Measurements from ENCODE around the gene LINC00632.

DNA sequence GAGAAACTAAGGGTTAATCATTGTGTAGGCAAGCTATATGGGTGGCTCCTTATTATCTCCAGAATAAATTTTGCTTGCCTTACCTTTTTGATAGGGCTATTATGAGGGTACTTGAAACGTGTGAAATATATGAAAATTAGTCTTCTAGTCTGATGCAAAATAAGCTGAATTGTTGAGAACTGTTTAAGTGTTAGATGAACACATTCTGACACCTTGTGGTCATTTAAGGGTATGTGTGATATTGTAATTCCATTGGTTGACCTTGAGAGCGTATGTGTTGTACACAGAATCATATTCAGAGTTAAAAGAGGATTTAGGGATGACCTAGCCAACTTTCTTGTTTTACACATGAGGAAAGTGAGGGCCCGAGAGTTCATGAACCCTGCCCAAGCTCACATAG lies 44.6 kb upstream of the LINC00632 start:
- TF ChIP-seq, protein P1, sequence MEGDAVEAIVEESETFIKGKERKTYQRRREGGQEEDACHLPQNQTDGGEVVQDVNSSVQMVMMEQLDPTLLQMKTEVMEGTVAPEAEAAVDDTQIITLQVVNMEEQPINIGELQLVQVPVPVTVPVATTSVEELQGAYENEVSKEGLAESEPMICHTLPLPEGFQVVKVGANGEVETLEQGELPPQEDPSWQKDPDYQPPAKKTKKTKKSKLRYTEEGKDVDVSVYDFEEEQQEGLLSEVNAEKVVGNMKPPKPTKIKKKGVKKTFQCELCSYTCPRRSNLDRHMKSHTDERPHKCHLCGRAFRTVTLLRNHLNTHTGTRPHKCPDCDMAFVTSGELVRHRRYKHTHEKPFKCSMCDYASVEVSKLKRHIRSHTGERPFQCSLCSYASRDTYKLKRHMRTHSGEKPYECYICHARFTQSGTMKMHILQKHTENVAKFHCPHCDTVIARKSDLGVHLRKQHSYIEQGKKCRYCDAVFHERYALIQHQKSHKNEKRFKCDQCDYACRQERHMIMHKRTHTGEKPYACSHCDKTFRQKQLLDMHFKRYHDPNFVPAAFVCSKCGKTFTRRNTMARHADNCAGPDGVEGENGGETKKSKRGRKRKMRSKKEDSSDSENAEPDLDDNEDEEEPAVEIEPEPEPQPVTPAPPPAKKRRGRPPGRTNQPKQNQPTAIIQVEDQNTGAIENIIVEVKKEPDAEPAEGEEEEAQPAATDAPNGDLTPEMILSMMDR (IDR thresholded peaks at IDR 0.05), result no peak
- TF ChIP-seq POLR2A (IDR thresholded peaks at IDR 0.05) (no peak), POLR2AphosphoS5 (IDR thresholded peaks at IDR 0.05; ENCODE audit: insufficient read depth in 1 of 2, low read depth in 1 of 2) (no peak)
